ENCODE measurements around the gene OR10A5. TPM values are rescaled to one million over a fixed set of nuclear protein-coding genes. Genes with fewer than 3 reads are reported as not detected.
"Not testable (repeated sequence)": the region's sequence is repeated elsewhere in the genome, so short reads cannot be mapped to it uniquely, and the experiment has no call there.

The OR10A5 gene
- total RNA-seq, 4 donors from 2014 or later = not detected

DNA sequence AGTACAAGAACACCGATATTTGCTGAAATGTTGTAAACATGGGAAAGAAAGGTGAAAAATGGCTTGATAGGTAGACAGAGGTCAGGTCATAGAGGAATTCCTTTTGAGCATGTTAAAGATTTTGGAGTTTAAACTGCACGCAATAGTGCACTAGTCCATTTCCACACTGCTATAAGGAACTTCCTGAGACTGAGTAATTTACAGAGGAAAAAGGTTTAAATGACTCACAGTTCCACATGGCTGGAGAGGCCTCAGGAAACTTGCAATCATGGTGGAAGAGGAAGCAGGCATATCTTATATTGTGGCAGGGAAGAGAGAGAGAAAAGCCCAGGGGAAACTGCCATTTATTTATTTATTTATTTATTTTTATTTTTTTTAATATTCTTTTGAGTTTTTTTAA is 5.0 kb downstream of the OR10A5 start:
- TF ChIP-seq POLR2A (IDR thresholded peaks at IDR 0.05) (no peak), CTCF (IDR thresholded peaks at IDR 0.05) (no peak)
- Histone ChIP-seq H3K4me3 (no peak overlapping the region), H3K9me3 (no peaks in the 10 kb centered on the region), H3K36me3 (no peaks in the 10 kb centered on the region), H3K4me1 (no peaks in the 10 kb centered on the region), H3K27ac (no peak overlapping the region), H3K27me3 (no peaks in the 10 kb centered on the region)
- DNase-seq = no peak
- WGBS, 2 donors = 72 to 76% methylated on average over 2 of the region's 2 CpGs
- intact Hi-C loops (cut with DNase I) = no loop called here

- H3K9me3 ChIP-seq; H3K4me3 ChIP-seq; H3K4me1 ChIP-seq; H3K27ac ChIP-seq; H3K36me3 ChIP-seq; DNase-seq; intact Hi-C loops (cut with DNase I); H3K27me3 ChIP-seq: not testable (repeated sequence)
- 87 to 92% methylated on average over 6 of the region's 6 CpGs for WGBS, 2 donors
These were observed 9.3 kb downstream of the OR10A5 start for GRCh38 chr11:6854801-6855200.

DNA sequence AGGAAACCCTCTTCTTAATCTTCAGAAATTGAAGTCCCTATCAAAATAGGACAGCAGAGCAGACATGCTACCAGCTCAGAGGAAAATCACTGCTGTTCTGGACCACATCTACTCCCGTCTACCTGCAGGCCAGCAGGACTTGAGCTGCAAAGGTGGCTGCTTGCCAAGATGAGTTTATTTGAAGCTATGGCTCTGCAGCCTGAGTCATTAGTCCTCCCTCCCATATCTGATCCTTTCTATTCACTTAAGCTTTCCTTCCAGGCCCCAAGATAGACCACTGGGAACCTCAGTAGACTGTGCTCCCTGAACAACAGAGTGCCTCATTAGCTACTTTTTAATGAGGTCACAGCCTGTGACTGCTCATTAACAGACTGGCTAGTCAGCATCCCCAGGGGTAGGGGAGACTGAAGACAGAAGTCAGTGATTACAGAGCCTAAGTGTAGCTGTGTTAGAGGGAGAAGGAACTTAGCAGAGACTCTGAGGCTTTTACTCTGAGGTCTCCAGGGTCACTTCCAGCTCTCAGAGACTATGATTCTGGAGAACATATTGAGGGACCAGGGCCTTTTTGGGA is 10.6 kb downstream of the OR10A5 start:
- 46 to 83% methylated on average over 1 of the region's 1 CpG for WGBS, 2 donors
- Histone ChIP-seq H3K4me1 (no peaks in the 10 kb centered on the region), H3K36me3 (no peaks in the 10 kb centered on the region), H3K4me3 (no peak overlapping the region), H3K27ac (no peak overlapping the region), H3K9me3 (no peaks in the 10 kb centered on the region), H3K27me3 (no peaks in the 10 kb centered on the region)
- no peak for DNase-seq
- no peak for TF ChIP-seq CTCF (IDR thresholded peaks at IDR 0.05)
- TF ChIP-seq POLR2A (IDR thresholded peaks at IDR 0.05) = no peak
- intact Hi-C loops (cut with DNase I) = no loop called here

DNA sequence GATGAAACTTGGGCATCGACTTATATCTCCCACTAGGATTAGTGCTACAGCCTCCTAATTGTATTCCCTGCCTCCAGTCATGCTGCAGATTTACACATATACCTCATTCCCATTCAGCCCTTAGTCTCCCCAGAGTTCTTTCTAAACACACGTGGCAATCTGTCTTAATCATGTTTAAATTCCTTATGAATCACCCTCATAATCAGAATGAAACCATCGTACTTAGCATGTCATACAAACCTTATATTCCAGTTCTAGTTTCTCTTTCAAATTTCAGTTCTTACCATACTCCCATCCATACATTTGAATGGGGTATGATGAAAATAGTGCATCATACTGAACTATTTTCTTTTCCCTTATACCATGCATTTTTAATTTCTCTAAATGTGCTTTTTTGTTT is 11.4 kb downstream of the OR10A5 start:
- DNase-seq = no peak
- 38 to 41% methylated on average over 3 of the region's 3 CpGs for WGBS, 2 donors
- Histone ChIP-seq H3K27me3 (no peaks in the 10 kb centered on the region), H3K9me3 (no peaks in the 10 kb centered on the region), H3K4me1 (no peaks in the 10 kb centered on the region), H3K36me3 (no peaks in the 10 kb centered on the region), H3K4me3 (no peak overlapping the region), H3K27ac (no peak overlapping the region)
- intact Hi-C loops (cut with DNase I) = no loop called here
- TF ChIP-seq CTCF (IDR thresholded peaks at IDR 0.05) (no peak), POLR2A (IDR thresholded peaks at IDR 0.05) (no peak)

DNA sequence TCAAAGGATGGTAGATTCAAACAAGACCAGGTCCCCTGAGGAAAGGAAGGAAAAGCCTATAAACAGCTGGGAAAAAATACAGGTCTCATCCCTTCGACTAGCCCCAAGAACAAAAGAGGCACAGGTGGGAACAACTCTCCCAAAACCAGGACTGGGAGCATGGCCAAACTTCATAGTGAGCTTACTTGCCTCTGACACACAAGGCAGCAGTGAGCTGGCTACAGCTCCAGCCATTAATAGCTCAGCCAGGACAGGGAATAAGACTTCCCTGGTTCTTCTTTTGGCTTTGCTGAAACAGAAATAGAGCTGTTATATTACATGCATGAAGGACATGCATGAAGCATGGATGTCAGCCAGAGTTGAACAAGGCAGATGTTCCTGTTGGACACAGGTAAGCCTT is 17.5 kb downstream of the OR10A5 start, which contains the start of gene OR10A2:
Gene OR10A2, plus strand, starts transcription at position 97 of the 400 bp plus-strand sequence. CDS start 6,698 bp downstream, outside the sequence.
- TF ChIP-seq CTCF (IDR thresholded peaks at IDR 0.05) = no peak
- TF ChIP-seq POLR2A (IDR thresholded peaks at IDR 0.05) = no peak
- H3K36me3 ChIP-seq = no peaks in the 10 kb centered on the region
- no peaks in the 10 kb centered on the region for H3K4me1 ChIP-seq
- DNase-seq = no peak
- no peaks in the 10 kb centered on the region for H3K27me3 ChIP-seq
- no peaks in the 10 kb centered on the region for H3K9me3 ChIP-seq
- H3K4me3 ChIP-seq = no peak within 1 kb of the TSS
- H3K27ac ChIP-seq = no peak within 1 kb of the TSS
- intact Hi-C loops (cut with DNase I) = no loop called here
- WGBS, 2 donors = 11 to 33% methylated on average over 1 of the region's 1 CpG

DNA sequence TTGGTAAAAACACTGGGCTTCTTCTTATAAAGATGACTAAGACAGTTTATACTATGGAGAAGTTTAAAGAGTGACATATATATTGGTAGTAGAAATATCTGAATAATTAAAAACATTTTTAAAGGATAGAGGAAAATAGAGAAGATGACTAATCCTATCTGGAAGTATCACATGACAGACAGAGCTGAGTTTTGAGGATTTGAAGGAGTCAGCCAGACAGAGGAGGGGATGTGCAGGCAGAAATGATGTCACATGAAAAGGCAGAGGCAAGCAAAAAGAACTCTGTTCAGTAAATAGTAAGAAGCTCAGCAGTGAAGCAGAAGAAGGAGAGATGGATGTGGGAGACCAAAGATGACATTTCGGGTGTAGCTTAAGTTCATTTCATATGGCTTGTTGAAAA is 19.0 kb downstream of the OR10A5 start:
- TF ChIP-seq POLR2A (IDR thresholded peaks at IDR 0.05) (no peak), CTCF (IDR thresholded peaks at IDR 0.05) (no peak)
- intact Hi-C loops (cut with DNase I) = no loop called here
- no peak for DNase-seq
- Histone ChIP-seq H3K27me3 (no peaks in the 10 kb centered on the region), H3K4me3 (no peak overlapping the region), H3K36me3 (no peaks in the 10 kb centered on the region), H3K9me3 (no peaks in the 10 kb centered on the region), H3K27ac (no peak overlapping the region), H3K4me1 (no peaks in the 10 kb centered on the region)
- WGBS, 2 donors = 69 to 82% methylated on average over 1 of the region's 1 CpG

Data from esophagus squamous epithelium (tissue), 5 donors.